K562 (cell line): ENCODE measurements around the gene RBM18. TPM values are rescaled to one million over a fixed set of nuclear protein-coding genes. Genes with fewer than 3 reads are reported as not detected.

Experiments used
- ARID4B ChIP-seq: sonication (generic); formaldehyde crosslinking; IDR thresholded peaks from 2 replicates; pipeline ENCODE4 v1.8.0; 2022; ENCODE audit warnings: mild to moderate bottlenecking, missing genetic modification reagents
- MAFK ChIP-seq: IDR thresholded peaks from 2 replicates; pipeline ENCODE4 v1.6.1; 2011; ENCODE audit warnings: low read length, improper control_type of control experiment
- RBM17 ChIP-seq: fragments of 200-400 bp; formaldehyde crosslinking; IDR thresholded peaks from 2 replicates; pipeline ENCODE4 v1.6.1; 2017; ENCODE audit warnings: low read depth, mild to moderate bottlenecking, low read length, borderline replicate concordance
- RFX5 ChIP-seq: IDR thresholded peaks from 2 replicates; pipeline ENCODE4 v1.6.1; 2011; ENCODE audit warnings: low read depth, mild to moderate bottlenecking, improper control_type of control experiment, low read length
- RUNX1 ChIP-seq: sonication (generic); IDR thresholded peaks from 2 replicates; pipeline ENCODE4 v1.6.1; 2016; ENCODE audit warnings: antibody characterized with exemption, low read depth
- SIN3A ChIP-seq, 2 experiments: fragments of 150-350 bp in 1 of 2; IDR thresholded peaks; 2 replicates each; pipeline ENCODE4 v1.6.1; 2011 to 2016; ENCODE audit warnings: borderline replicate concordance in 2 of 2, low read depth in 2 of 2, low read length in 2 of 2, mild to moderate bottlenecking in 2 of 2, moderate library complexity in 2 of 2; ENCODE audit not compliant: control insufficient read depth in 1 of 2
- SP1 ChIP-seq: sonication (generic); formaldehyde crosslinking; IDR thresholded peaks from 2 replicates; pipeline ENCODE4 v1.8.1; 2022; ENCODE audit warnings: mild to moderate bottlenecking, missing genetic modification reagents
- TRIM25 ChIP-seq: fragments of 450-650 bp; IDR thresholded peaks from 2 replicates; pipeline ENCODE4 v1.7.0; 2016; ENCODE audit warnings: borderline replicate concordance
- ZHX1 ChIP-seq: fragments of 150-350 bp; conservative IDR thresholded peaks from 2 replicates; pipeline ENCODE4 v1.6.1; 2014; ENCODE audit warnings: low read length
- polyA plus RNA-seq, 8 experiments: library from polyadenylated mRNA; depleted of rRNA in 4 of 8; stranded (reverse) in 5 of 8; unstranded in 3 of 8; fragments of >200 nt; fragmentation: Nextera tagmentation in 2 of 8; fragmentation: Illumina TruSeq in 1 of 8; extraction: Ambion mirVana in 2 of 8; extraction: Trizol in 1 of 8; gene quantifications; 2 replicates each; pipeline versions ENCODE4 v1.2.1 to v1.2.3, GENCODE V29; 2011 to 2014; ENCODE audit warnings: inconsistent platforms in 1 of 8, missing spikeins in 1 of 8
- total RNA-seq, 7 experiments: library from RNA; depleted of rRNA in 6 of 7; stranded (reverse); fragments of >200 nt in 6 of 7; fragmentation: Illumina TruSeq in 2 of 7; extraction: Trizol in 2 of 7; gene quantifications; 2 replicates each; pipeline versions ENCODE4 v1.2.1 to v1.2.3, GENCODE V29; 2011 to 2021; ENCODE audit warnings: low replicate concordance in 1 of 7

RBM18 gene
- total and polyA plus RNA-seq, 9 of the 15 experiments (the other 6 are each of a cell fraction or from before 2014, with no cell fraction given): 7.9 to 86.3 (median 34.0) TPM

- TF ChIP-seq RUNX1: no peak
- TF ChIP-seq MAFK: no peak
- no peak for TF ChIP-seq RBM17
- peak; percentile 65; the same call in 1 of the 2 replicates for TF ChIP-seq SP1 (CRISPR knock-in tag)
- TF ChIP-seq SIN3A (IDR thresholded peaks at IDR 0.05; ENCODE audit: borderline replicate concordance in 2 of 2, control insufficient read depth in 1 of 2, low read depth in 2 of 2, low read length in 2 of 2): no peak
- 0 out of 2 replicates have a peak, but pooled peaks have one; percentile 45 for TF ChIP-seq ARID4B (CRISPR knock-in tag)
- no peak for TF ChIP-seq ZHX1
- TF ChIP-seq TRIM25: 0 out of 2 replicates have a peak, but pooled peaks have one; percentile 83
- no peak for TF ChIP-seq RFX5
Measured at GRCh38 chr9:122213102-122213588, 51.5 kb downstream of the RBM18 start (continued).
